HepG2 (cell line): Measurements from ENCODE around the gene GRM4. TPM values are rescaled to one million over a fixed set of nuclear protein-coding genes. Genes with fewer than 3 reads are reported as not detected.

Source experiments
- ATAC-seq: fragments of 200-7000 bp; cut with Tn5 transposase; 3 replicates; pipeline ENCODE4 v1.9.1; 2020; ENCODE audit warnings: mild to moderate bottlenecking, moderate library complexity
- BruUV-seq: library from RNA; stranded (reverse); fragments of 400-500 nt; replicated peaks from 2 replicates; lab custom pipeline; 2021; lab: Mats Ljungman, UMichigan
- CTCF ChIA-PET: fragments of 300-600 bp; formaldehyde crosslinking; extraction: SDS; loops from one replicate; lab custom pipeline; 2021; ENCODE audit warnings: low total read pairs, inconsistent platforms, low intra/inter-chr PET ratio; lab: Yijun Ruan, JAX
- POLR2A ChIA-PET: fragments of 350-600 bp; sonication (Branson Sonifier 250); formaldehyde crosslinking; loops from one replicate; lab custom pipeline; 2020; ENCODE audit warnings: antibody characterized with exemption, inconsistent platforms; lab: Yijun Ruan, JAX
- DNase-seq: peaks from one replicate; pipeline ENCODE4 v3.0.0-alpha.2; 2015; ENCODE audit warnings: low spot score
- FAIRE-seq: peaks from 3 replicates; lab custom pipeline; 2011; peaks lifted over from hg19 to GRCh38; lab: Jason Lieb, UNC
- H2AFZ ChIP-seq: one replicate; pipeline ENCODE4 v1.6.1; 2011; ENCODE audit warnings: low read length, inconsistent platforms
- H3K27ac ChIP-seq: fragments of 300-600 bp; 3 replicates; pipeline ENCODE4 v1.8.0; 2011; ENCODE audit warnings: mixed run types, mild to moderate bottlenecking, mixed read lengths, low read length, inconsistent platforms; ENCODE audit not compliant: insufficient read depth; ENCODE audit errors: extremely low read length
- H3K27me3 ChIP-seq, 2 experiments: fragments of 200-600 bp in 1 of 2; 2 replicates in 1 of 2; 3 replicates in 1 of 2; pipeline versions ENCODE4 v1.6.0 to v1.8.0; 2011; ENCODE audit warnings: low read length in 2 of 2, mild to moderate bottlenecking in 2 of 2, moderate library complexity in 2 of 2, inconsistent platforms in 1 of 2; ENCODE audit not compliant: insufficient read depth in 2 of 2, control insufficient read depth in 1 of 2
- H3K36me3 ChIP-seq, 2 experiments: fragments of 200-600 bp in 1 of 2; replicated peaks in 1 of 2; 2 replicates in 1 of 2; 3 replicates in 1 of 2; pipeline versions ENCODE4 v1.5.1 to v1.8.0; 2011; ENCODE audit warnings: low read length in 2 of 2, inconsistent platforms in 1 of 2; ENCODE audit not compliant: insufficient read depth in 2 of 2, control insufficient read depth in 1 of 2
- H3K4me1 ChIP-seq: 2 replicates; pipeline ENCODE4 v1.5.1; 2012; ENCODE audit warnings: low read length, inconsistent platforms; ENCODE audit not compliant: insufficient read depth
- H3K4me2 ChIP-seq: 2 replicates; pipeline ENCODE4 v1.6.0; 2011; ENCODE audit warnings: low read depth, low read length, inconsistent platforms
- H3K4me3 ChIP-seq, 3 experiments: fragments of 200-600 bp in 1 of 3; sonication (generic), shearing (Covaris generic) in 1 of 3; replicated peaks in 1 of 3; 2 replicates each; pipeline ENCODE4 v1.5.1; 2011 to 2016; ENCODE audit warnings: low read length in 3 of 3, inconsistent platforms in 2 of 3, low read depth in 2 of 3, mild to moderate bottlenecking in 2 of 3, control low read depth in 1 of 3, mixed read lengths in 1 of 3; ENCODE audit not compliant: insufficient read depth in 1 of 3
- H3K79me2 ChIP-seq: one replicate; pipeline ENCODE4 v1.6.1; 2011; ENCODE audit warnings: low read length, inconsistent platforms; ENCODE audit not compliant: insufficient read depth
- H3K9ac ChIP-seq: 2 replicates; pipeline ENCODE4 v1.6.0; 2011; ENCODE audit warnings: mild to moderate bottlenecking, low read depth, low read length, inconsistent platforms; ENCODE audit not compliant: insufficient read depth
- H3K9me3 ChIP-seq: 2 replicates; pipeline ENCODE4 v1.5.1; 2012; ENCODE audit warnings: mild to moderate bottlenecking, low read length
- H4K20me1 ChIP-seq: 2 replicates; pipeline ENCODE4 v1.6.0; 2011; ENCODE audit warnings: inconsistent platforms, mild to moderate bottlenecking, low read length, moderate library complexity; ENCODE audit not compliant: insufficient read depth
- ATF1 ChIP-seq: IDR thresholded peaks from 2 replicates; pipeline ENCODE4 v1.6.1; 2016; ENCODE audit warnings: mild to moderate bottlenecking, control low read depth
- EED ChIP-seq: sonication (generic); formaldehyde crosslinking; IDR thresholded peaks from 2 replicates; pipeline ENCODE4 v1.5.0; 2020; ENCODE audit warnings: mild to moderate bottlenecking, missing genetic modification reagents
- GPBP1L1 ChIP-seq: sonication (generic); formaldehyde crosslinking; IDR thresholded peaks from 2 replicates; pipeline ENCODE4 v1.5.0; 2020; ENCODE audit warnings: mild to moderate bottlenecking, missing genetic modification reagents
- JARID2 ChIP-seq: sonication (generic); formaldehyde crosslinking; IDR thresholded peaks from 2 replicates; pipeline ENCODE4 v1.8.1; 2023; ENCODE audit warnings: missing genetic modification reagents, inconsistent platforms; ENCODE audit not compliant: insufficient replicate concordance
- KLF9 ChIP-seq: IDR thresholded peaks from 2 replicates; pipeline ENCODE4 v1.6.1; 2016; ENCODE audit warnings: low read depth
- SRY ChIP-seq: sonication (generic); formaldehyde crosslinking; IDR thresholded peaks from 2 replicates; pipeline ENCODE4 v1.8.0; 2022; ENCODE audit warnings: mild to moderate bottlenecking, missing genetic modification reagents
- TEAD2 ChIP-seq: sonication (generic); formaldehyde crosslinking; IDR thresholded peaks from 2 replicates; pipeline ENCODE4 v1.9.0; 2021; ENCODE audit warnings: missing genetic modification reagents
- ZGPAT ChIP-seq: IDR thresholded peaks from 2 replicates; pipeline ENCODE4 v1.6.1; 2016; ENCODE audit warnings: mild to moderate bottlenecking
- ZNF234 ChIP-seq: sonication (generic); formaldehyde crosslinking; conservative IDR thresholded peaks from 2 replicates; pipeline ENCODE4 v1.5.1; 2020; ENCODE audit warnings: mild to moderate bottlenecking, missing genetic modification reagents
- ZNF543 ChIP-seq: sonication (generic); formaldehyde crosslinking; IDR thresholded peaks from 2 replicates; pipeline ENCODE4 v1.4.0; 2020; ENCODE audit warnings: mild to moderate bottlenecking, missing genetic modification reagents
- WGBS: methylation state at CpG from one replicate; pipeline ENCODE4 v1.1.6; 2017; ENCODE audit warnings: low lambda C conversion rate; 5-methylcytosine and 5-hydroxymethylcytosine counted together
- in situ Hi-C: cut with HindIII; loops from 2 replicates; pipeline ENCODE4 v1.10.0; 2017; ENCODE audit warnings: low pct_unique_long_range_greater_than_20kb; ENCODE audit not compliant: extremely low pct_ligation_motif_present
- intact Hi-C: fragments of 100-400 bp; cut with micrococcal nuclease; formaldehyde crosslinking; loops from one replicate; pipeline ENCODE4 v1.10.0; 2022; ENCODE audit not compliant: unreplicated experiment
- polyA plus RNA-seq, 8 experiments: library from polyadenylated mRNA; depleted of rRNA in 3 of 8; stranded (reverse) in 7 of 8; unstranded in 1 of 8; fragments of >200 nt; fragmentation: Illumina TruSeq in 4 of 8; extraction: Trizol in 4 of 8; gene quantifications; 2 replicates each; pipeline versions ENCODE4 v1.2.1 to v1.2.3, GENCODE V29; 2011 to 2016; ENCODE audit warnings: low read depth in 4 of 8, missing spikeins in 1 of 8, mixed read lengths in 1 of 8; ENCODE audit not compliant: insufficient read depth in 1 of 8
- total RNA-seq, 5 experiments: library from RNA; depleted of rRNA; stranded (reverse); fragments of >200 nt; fragmentation: Illumina TruSeq; extraction: Trizol; gene quantifications; 2 replicates each; pipeline ENCODE4 v1.2.3, GENCODE V29; 2016; ENCODE audit warnings: low read depth in 1 of 5
- TF ChIP-seq, protein P1 (sequence below): sonication (generic); IDR thresholded peaks from 2 replicates; pipeline ENCODE4 v1.6.1; 2016; ENCODE audit warnings: low read depth, borderline replicate concordance
- TF ChIP-seq, protein P2 (sequence below): sonication (generic); formaldehyde crosslinking; IDR thresholded peaks from 2 replicates; pipeline ENCODE4 v1.4.0; 2020; ENCODE audit warnings: mild to moderate bottlenecking, missing genetic modification reagents

The GRM4 gene
- total and polyA plus RNA-seq, 2 of the 13 experiments (the other 11 are each of a cell fraction or from before 2014, with no cell fraction given): not detected

- TF ChIP-seq, protein P1, sequence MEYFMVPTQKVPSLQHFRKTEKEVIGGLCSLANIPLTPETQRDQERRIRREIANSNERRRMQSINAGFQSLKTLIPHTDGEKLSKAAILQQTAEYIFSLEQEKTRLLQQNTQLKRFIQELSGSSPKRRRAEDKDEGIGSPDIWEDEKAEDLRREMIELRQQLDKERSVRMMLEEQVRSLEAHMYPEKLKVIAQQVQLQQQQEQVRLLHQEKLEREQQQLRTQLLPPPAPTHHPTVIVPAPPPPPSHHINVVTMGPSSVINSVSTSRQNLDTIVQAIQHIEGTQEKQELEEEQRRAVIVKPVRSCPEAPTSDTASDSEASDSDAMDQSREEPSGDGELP: no peak
- no peak for TF ChIP-seq ZNF543 (CRISPR knock-in tag)
- WGBS: 59% methylated on average over 13 of the region's 13 CpGs
- no peaks in the 10 kb centered on the region for H3K4me1 ChIP-seq
- BruUV-seq: no TSS peak
- ATAC-seq: no peak
- H3K9ac ChIP-seq: no peak overlapping the region
- in situ Hi-C loops (no loop called here), intact Hi-C loops (no loop called here)
- no peak for FAIRE-seq
- CTCF ChIA-PET: no interaction called here
- no peak overlapping the region for H3K4me2 ChIP-seq
- H3K27me3 ChIP-seq: peaks cover 7 to 36% of the 10 kb centered on the region in 2 experiments
- POLR2A ChIA-PET: no interaction called here
- DNase-seq: no peak
- no peak overlapping the region for H2AFZ ChIP-seq
- peaks cover 7% of the 10 kb centered on the region; the same call in 1 of the 2 replicates for H4K20me1 ChIP-seq
- no peaks in the 10 kb centered on the region for H3K9me3 ChIP-seq
- no peaks in the 10 kb centered on the region for H3K79me2 ChIP-seq
- no peak overlapping the region for H3K4me3 ChIP-seq
- no peaks in the 10 kb centered on the region for H3K36me3 ChIP-seq
- H3K27ac ChIP-seq: no peak overlapping the region
Observed at GRCh38 chr6:34128045-34128444, 17.8 kb downstream of the GRM4 start.

- no peaks in the 10 kb centered on the region for H3K79me2 ChIP-seq
- H3K4me2 ChIP-seq: no peak overlapping the region
- no peak overlapping the region for H3K9ac ChIP-seq
- no peak for DNase-seq
- in situ Hi-C loops (no loop called here), intact Hi-C loops (no loop called here)
- H3K27ac ChIP-seq: no peak overlapping the region
- H3K4me3 ChIP-seq: no peak overlapping the region
- 0% methylated on average over 3 of the region's 3 CpGs for WGBS
- CTCF ChIA-PET: no interaction called here
- POLR2A ChIA-PET: no interaction called here
- BruUV-seq: no TSS peak
- ATAC-seq: no peak
- FAIRE-seq: no peak
- no peaks in the 10 kb centered on the region for H3K36me3 ChIP-seq
- peaks cover 12 to 52% of the 10 kb centered on the region in 2 experiments for H3K27me3 ChIP-seq
- H3K9me3 ChIP-seq: no peaks in the 10 kb centered on the region
- H4K20me1 ChIP-seq: peaks cover 4% of the 10 kb centered on the region; the same call in 1 of the 2 replicates
- no peak overlapping the region for H2AFZ ChIP-seq
- no peaks in the 10 kb centered on the region for H3K4me1 ChIP-seq
- TF ChIP-seq ZGPAT (CRISPR knock-in tag) (no peak), JARID2 (CRISPR knock-in tag) (no peak), SRY (CRISPR knock-in tag) (no peak), ZNF234 (CRISPR knock-in tag) (no peak), KLF9 (CRISPR knock-in tag) (no peak), TEAD2 (CRISPR knock-in tag) (no peak), GPBP1L1 (no peak), ATF1 (no peak), EED (no peak)
- TF ChIP-seq, protein P2, sequence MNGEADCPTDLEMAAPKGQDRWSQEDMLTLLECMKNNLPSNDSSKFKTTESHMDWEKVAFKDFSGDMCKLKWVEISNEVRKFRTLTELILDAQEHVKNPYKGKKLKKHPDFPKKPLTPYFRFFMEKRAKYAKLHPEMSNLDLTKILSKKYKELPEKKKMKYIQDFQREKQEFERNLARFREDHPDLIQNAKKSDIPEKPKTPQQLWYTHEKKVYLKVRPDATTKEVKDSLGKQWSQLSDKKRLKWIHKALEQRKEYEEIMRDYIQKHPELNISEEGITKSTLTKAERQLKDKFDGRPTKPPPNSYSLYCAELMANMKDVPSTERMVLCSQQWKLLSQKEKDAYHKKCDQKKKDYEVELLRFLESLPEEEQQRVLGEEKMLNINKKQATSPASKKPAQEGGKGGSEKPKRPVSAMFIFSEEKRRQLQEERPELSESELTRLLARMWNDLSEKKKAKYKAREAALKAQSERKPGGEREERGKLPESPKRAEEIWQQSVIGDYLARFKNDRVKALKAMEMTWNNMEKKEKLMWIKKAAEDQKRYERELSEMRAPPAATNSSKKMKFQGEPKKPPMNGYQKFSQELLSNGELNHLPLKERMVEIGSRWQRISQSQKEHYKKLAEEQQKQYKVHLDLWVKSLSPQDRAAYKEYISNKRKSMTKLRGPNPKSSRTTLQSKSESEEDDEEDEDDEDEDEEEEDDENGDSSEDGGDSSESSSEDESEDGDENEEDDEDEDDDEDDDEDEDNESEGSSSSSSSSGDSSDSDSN (CRISPR knock-in tag): no peak
Observed at GRCh38 chr6:34126419-34126818, 19.5 kb downstream of the GRM4 start.
